Measurements from ENCODE around the gene MACROD2.

GRCh38 chr20:14830466-14830865 is 835.1 kb downstream of the MACROD2 start:
- TF ChIP-seq CTCF (IDR thresholded peaks at IDR 0.05) = no peak
- no peak for TF ChIP-seq POLR2A (IDR thresholded peaks at IDR 0.05)

Data from uterus (tissue), 2 donors.